ENCODE results near the gene BBS9. TPM values are rescaled to one million over a fixed set of nuclear protein-coding genes. Genes with fewer than 3 reads are reported as not detected.

Gene BBS9
- total and polyA plus RNA-seq, 2 of the 4 experiments (the other 2 are of a cell fraction): 7.9 to 9.5 TPM

DNA sequence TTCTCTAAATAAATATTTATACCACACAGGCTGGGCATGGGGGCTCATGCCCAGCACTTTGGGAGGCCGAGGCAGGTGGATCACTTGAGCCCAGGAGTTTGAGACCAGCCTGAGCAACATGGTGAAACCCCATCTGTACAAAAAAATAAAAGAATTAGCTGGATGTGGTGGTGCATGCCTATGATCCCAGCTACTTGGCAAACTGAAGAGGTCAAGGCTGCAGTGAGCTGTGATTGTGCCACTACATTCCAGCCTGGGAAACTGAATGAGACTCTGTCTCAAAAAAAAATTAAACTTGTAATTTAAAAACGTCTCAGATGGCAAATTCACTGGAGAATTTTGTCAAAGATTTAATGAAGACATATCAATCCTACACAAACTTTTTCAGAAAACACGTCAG is 498.4 kb downstream of the BBS9 start:
- Histone ChIP-seq H2AK5ac (ENCODE audit: low read depth, low read length) (no peak overlapping the region), H3K36me3 (ENCODE audit: control insufficient read depth, insufficient read depth, low read length) (no peaks in the 10 kb centered on the region), H3K9me1 (ENCODE audit: insufficient read depth, low read length) (no peaks in the 10 kb centered on the region), H3K4me1 (ENCODE audit: control insufficient read depth, insufficient read depth, low read length) (no peaks in the 10 kb centered on the region; the same call in 1 of the 2 replicates), H2BK15ac (ENCODE audit: low read depth, low read length) (no peak overlapping the region), H3K4me3 (ENCODE audit: insufficient read depth, low read depth, low read length) (no peak overlapping the region), H4K5ac (ENCODE audit: low read depth, low read length) (no peak overlapping the region), H3K56ac (ENCODE audit: extremely low read depth, insufficient read depth, low read length) (no peak overlapping the region), H3K18ac (ENCODE audit: low read depth, low read length) (no peak overlapping the region), H2BK5ac (ENCODE audit: low read depth, low read length, poor library complexity, severe bottlenecking) (no peak overlapping the region), H3K27ac (ENCODE audit: insufficient read depth, low read length) (no peak overlapping the region), H3K23ac (ENCODE audit: low read depth, low read length) (no peak overlapping the region), H4K8ac (ENCODE audit: low read depth in 2 of 2, low read length in 2 of 2) (no peak overlapping the region), H3K79me1 (ENCODE audit: low read depth in 1 of 2, low read length in 2 of 2) (no peaks in the 10 kb centered on the region), H4K91ac (ENCODE audit: insufficient read depth, low read depth, low read length) (no peak overlapping the region), H3K27me3 (ENCODE audit: control insufficient read depth, insufficient read depth, low read length) (no peaks in the 10 kb centered on the region), H2AK9ac (replicated peaks; ENCODE audit: low read depth, low read length, poor library complexity) (no peak overlapping the region), H2AFZ (replicated peaks; ENCODE audit: low read length, poor library complexity) (no peak overlapping the region), H3K4me2 (ENCODE audit: low read depth, low read length) (no peak overlapping the region), H3K14ac (replicated peaks; ENCODE audit: low read depth, low read length) (no peak overlapping the region), H3K9me3 (ENCODE audit: control insufficient read depth, insufficient read depth, low read length) (peaks cover 2% of the 10 kb centered on the region; the same call in 1 of the 2 replicates), H2BK20ac (ENCODE audit: low read depth, low read length) (no peak overlapping the region), H3K4ac (ENCODE audit: low read depth, low read length) (no peak overlapping the region), H3K9ac (ENCODE audit: low read depth, low read length) (no peak overlapping the region), H4K20me1 (ENCODE audit: insufficient read depth, low read length) (no peaks in the 10 kb centered on the region), H2BK120ac (ENCODE audit: low read depth, low read length) (no peak overlapping the region)
- dilution Hi-C loops (cut with HindIII; ENCODE audit: low sequenced_read_pairs, unreplicated experiment) (no loop called here), intact Hi-C loops (cut with micrococcal nuclease) (no loop called here), in situ Hi-C loops (cut with MboI; ENCODE audit: low sequenced_read_pairs) (no loop called here)
- TF ChIP-seq RFX5 (IDR thresholded peaks at IDR 0.05; ENCODE audit: low read depth, low read length) (no peak), NFE2L2 (IDR thresholded peaks at IDR 0.05; ENCODE audit: low read depth, low read length) (no peak), MXI1 (IDR thresholded peaks at IDR 0.05; ENCODE audit: borderline replicate concordance, low read depth, low read length) (no peak), MAFK (IDR thresholded peaks at IDR 0.05; ENCODE audit: low read depth, low read length) (no peak), FOS (IDR thresholded peaks at IDR 0.05; ENCODE audit: low read depth, low read length) (no peak), SMC3 (IDR thresholded peaks at IDR 0.05; ENCODE audit: low read depth, low read length) (no peak), RAD21 (IDR thresholded peaks at IDR 0.05; ENCODE audit: low read length) (no peak), RCOR1 (IDR thresholded peaks at IDR 0.05; ENCODE audit: insufficient replicate concordance, low read length) (no peak), CEBPB (IDR thresholded peaks at IDR 0.05; ENCODE audit: low read depth, low read length) (no peak), MAZ (IDR thresholded peaks at IDR 0.05; ENCODE audit: borderline replicate concordance, low read depth, low read length) (no peak), POLR2A (IDR thresholded peaks at IDR 0.05; ENCODE audit: low read depth, low read length) (no peak), BHLHE40 (IDR thresholded peaks at IDR 0.05; ENCODE audit: low read depth, low read length) (no peak), CHD1 (IDR thresholded peaks at IDR 0.05; ENCODE audit: low read depth, low read length) (no peak)
- TF ChIP-seq, protein P1, sequence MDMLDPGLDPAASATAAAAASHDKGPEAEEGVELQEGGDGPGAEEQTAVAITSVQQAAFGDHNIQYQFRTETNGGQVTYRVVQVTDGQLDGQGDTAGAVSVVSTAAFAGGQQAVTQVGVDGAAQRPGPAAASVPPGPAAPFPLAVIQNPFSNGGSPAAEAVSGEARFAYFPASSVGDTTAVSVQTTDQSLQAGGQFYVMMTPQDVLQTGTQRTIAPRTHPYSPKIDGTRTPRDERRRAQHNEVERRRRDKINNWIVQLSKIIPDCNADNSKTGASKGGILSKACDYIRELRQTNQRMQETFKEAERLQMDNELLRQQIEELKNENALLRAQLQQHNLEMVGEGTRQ (IDR thresholded peaks at IDR 0.05; ENCODE audit: low read depth, low read length): no peak
- TF ChIP-seq, protein P2, sequence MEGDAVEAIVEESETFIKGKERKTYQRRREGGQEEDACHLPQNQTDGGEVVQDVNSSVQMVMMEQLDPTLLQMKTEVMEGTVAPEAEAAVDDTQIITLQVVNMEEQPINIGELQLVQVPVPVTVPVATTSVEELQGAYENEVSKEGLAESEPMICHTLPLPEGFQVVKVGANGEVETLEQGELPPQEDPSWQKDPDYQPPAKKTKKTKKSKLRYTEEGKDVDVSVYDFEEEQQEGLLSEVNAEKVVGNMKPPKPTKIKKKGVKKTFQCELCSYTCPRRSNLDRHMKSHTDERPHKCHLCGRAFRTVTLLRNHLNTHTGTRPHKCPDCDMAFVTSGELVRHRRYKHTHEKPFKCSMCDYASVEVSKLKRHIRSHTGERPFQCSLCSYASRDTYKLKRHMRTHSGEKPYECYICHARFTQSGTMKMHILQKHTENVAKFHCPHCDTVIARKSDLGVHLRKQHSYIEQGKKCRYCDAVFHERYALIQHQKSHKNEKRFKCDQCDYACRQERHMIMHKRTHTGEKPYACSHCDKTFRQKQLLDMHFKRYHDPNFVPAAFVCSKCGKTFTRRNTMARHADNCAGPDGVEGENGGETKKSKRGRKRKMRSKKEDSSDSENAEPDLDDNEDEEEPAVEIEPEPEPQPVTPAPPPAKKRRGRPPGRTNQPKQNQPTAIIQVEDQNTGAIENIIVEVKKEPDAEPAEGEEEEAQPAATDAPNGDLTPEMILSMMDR (conservative IDR thresholded peaks at IDR 0.05; ENCODE audit: low read depth, low read length): no peak
- TF ChIP-seq, protein P3, sequence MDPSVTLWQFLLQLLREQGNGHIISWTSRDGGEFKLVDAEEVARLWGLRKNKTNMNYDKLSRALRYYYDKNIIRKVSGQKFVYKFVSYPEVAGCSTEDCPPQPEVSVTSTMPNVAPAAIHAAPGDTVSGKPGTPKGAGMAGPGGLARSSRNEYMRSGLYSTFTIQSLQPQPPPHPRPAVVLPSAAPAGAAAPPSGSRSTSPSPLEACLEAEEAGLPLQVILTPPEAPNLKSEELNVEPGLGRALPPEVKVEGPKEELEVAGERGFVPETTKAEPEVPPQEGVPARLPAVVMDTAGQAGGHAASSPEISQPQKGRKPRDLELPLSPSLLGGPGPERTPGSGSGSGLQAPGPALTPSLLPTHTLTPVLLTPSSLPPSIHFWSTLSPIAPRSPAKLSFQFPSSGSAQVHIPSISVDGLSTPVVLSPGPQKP (IDR thresholded peaks at IDR 0.05; ENCODE audit: borderline replicate concordance, low read depth, low read length): no peak
- no peak for ATAC-seq (ENCODE audit: low read depth)
- ChIA-PET POLR2A (ENCODE audit: unreplicated experiment) (no interaction called here), CTCF (no interaction called here)
- BruUV-seq (replicated peaks): no TSS peak
- DNase-seq: no peak
- WGBS, 2 experiments (ENCODE audit: extremely low coverage in 2 of 2, insufficient read length in 1 of 2): 67% methylated on average over 1 of the region's 3 CpGs; no CpG with 5 or more reads in 1 of the 2 experiments
